Ovary (tissue), 3 donors: Measurements from ENCODE around the gene KRT2.

Experiments
- CTCF ChIP-seq, 3 donors: fragments of 450-650 bp in 2 of 3; fragments of 200-600 bp in 1 of 3; IDR thresholded peaks; one replicate each; pipeline versions ENCODE4 v1.5.1 to v1.8.0; 2016 to 2022; ENCODE audit warnings: antibody characterized with exemption in 3 of 3, mild to moderate bottlenecking in 1 of 3
- EP300 ChIP-seq: sonication (generic); formaldehyde crosslinking; IDR thresholded peaks from one replicate; pipeline ENCODE4 v1.6.1; 2017; ENCODE audit warnings: antibody characterized with exemption
- POLR2A ChIP-seq: fragments of 450-650 bp; IDR thresholded peaks from one replicate; pipeline ENCODE4 v1.6.1; 2017; ENCODE audit warnings: antibody characterized with exemption, mild to moderate bottlenecking, moderate library complexity
- donor health status: DM: no; HTN: no; CAD: no.

GRCh38 chr12:52680363-52680762, 28.4 kb upstream of the KRT2 start, which contains the start of gene KRT1:
- TF ChIP-seq CTCF (IDR thresholded peaks at IDR 0.05) (no peak), POLR2A (no peak), EP300 (no peak)
